Posterior cingulate gyrus (tissue), 11 donors: Measurements from ENCODE around the gene USH2A.

Experiments
- DNase-seq, 10 donors: peaks; one replicate each; pipeline versions ENCODE4 v3.0.0 to v3.0.0-alpha.2; 2020 to 2021; ENCODE audit warnings: mixed read lengths in 3 of 10
- intact Hi-C: fragments of 100-400 bp; cut with DNase I; formaldehyde crosslinking; loops from one replicate; pipeline ENCODE4 v1.15.1; 2023

The USH2A gene

DNA sequence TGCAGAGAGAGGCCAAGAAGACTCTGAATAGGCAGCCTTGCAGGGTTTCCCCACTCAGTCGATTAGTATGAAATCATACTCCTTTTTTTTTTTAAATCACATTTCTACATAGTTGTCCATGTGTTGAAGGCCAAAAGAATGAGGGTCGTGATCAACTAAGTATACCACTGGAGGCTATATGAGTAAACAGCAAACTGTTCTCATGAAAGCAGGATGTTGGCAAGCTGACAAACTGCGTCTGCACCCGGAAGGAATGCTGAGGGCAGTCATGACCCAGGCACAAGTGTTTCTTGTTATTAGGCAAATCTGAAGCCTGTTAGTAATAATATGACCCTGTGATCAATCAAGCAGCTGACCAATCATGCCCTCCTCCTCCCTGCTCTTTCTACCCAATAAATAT, 213.2 kb downstream of the USH2A start:
- intact Hi-C loops, result no loop called here
- DNase-seq, result no peak

DNA sequence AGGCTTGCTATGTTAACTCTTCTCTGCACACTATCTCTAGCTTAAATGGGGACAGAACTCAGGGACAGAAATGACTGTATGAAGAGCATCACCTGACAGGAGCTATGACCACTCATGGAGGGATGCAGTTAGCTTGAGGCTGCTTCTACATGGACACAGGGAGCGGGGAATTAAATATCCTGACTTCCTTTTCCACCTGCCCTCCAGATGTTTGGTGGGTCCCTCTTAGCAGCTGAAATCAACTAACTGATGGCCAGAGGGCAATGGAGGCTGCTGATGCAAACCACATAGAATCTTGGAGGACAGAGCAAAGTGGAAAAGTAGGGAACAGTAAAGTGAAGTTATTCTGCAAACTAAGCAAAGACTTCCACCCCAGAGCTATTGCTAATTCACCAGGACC, 214.1 kb downstream of the USH2A start:
- no peak for DNase-seq
- intact Hi-C loops, result no loop called here

DNA sequence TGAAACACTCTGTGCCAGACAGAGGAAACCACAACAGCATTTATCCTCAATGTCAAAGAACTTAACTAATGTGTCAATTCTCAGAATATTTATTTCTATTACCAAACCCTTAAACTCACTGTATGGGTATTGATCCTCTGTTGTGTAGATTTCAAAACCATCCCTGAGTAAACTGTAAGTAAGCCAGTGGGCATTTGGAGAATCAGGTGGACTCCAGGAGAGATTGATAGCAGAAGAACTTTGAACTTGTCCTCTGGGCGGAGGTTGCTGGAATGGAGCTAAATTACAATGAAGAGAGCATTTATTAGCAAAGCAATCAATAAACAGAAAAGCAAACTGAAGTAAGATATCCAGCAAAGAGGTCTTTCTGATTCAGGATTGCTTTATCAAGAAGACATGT, 216.1 kb downstream of the USH2A start:
- intact Hi-C loops, result no loop called here
- no peak for DNase-seq

DNA sequence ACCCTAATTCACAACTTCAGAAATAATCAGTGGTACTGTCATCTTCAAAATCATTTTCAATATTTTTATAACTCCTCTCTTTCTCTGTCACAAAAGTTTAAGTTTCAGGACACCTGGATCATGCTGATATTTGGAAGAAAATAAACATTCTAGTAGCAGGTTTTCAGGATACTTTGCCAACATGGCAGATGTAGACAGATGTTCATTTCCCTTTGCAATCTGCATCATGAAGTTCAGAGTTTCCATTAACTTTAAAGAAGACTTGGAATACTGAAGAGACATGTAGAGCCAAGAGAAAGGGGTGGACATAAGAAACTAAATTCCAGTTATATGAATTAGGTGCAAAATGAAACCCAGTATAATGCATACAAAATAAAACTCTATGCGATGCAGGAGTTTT, 218.1 kb downstream of the USH2A start:
- no peak for DNase-seq
- intact Hi-C loops, result no loop called here

DNA sequence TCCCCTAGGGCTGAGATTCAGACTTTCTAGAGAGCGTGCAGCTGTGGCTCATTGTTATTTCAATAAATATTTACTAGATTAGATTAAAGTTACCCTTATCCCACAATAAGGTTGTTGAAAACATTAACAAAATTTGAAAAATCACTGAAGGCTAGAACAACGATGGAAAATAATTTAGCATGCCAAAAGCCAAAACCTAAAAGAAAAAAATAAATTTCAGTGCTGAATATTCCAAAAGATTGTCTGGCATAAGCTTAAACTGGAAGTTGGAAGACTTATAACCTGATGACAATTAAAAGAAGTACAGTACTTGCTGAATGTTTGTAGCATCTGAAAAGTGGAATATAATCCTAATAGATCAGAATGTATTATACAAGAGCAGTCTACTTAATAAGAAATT, 221.3 kb downstream of the USH2A start:
- no peak for DNase-seq
- intact Hi-C loops, result no loop called here

DNA sequence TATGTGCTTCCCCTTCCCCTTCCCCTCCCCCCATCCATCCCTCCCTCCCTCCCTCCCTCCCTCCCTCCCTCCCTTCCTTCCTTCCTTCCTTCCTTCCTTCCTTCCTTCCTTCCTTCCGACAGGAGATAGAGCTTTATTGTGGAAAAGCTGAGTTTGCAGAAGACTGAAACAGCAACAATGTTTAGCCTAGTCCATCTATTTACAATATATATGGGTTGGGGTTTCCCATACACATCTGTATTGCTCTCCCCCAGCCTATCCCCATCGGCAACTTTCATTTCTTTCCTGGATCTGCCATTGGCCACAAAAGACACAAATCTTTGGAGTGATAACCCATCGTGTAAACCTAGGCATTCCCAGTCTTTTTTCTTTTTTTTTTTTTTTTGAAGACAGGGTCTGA, 222.3 kb downstream of the USH2A start:
- intact Hi-C loops, result no loop called here
- DNase-seq, result no peak

DNA sequence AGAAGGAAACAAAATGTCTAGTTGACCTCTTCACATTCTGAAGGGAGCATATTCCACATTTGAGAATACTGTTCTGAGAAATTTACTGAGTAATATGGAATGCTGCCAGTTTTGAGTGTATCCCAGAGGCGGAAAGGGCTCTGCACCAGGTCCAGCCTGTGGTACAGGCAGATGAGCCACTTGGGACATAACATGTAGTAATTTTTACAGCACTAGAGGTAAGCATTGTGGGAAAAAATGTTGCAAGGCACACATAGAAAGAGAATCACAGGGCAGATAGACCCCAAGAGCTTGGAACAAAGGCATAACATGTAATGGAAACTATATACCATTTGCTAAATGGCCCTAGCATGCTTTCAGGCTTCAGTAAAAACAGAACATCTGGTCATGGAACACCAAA, 228.5 kb downstream of the USH2A start:
- no peak for DNase-seq
- intact Hi-C loops, result no loop called here

DNA sequence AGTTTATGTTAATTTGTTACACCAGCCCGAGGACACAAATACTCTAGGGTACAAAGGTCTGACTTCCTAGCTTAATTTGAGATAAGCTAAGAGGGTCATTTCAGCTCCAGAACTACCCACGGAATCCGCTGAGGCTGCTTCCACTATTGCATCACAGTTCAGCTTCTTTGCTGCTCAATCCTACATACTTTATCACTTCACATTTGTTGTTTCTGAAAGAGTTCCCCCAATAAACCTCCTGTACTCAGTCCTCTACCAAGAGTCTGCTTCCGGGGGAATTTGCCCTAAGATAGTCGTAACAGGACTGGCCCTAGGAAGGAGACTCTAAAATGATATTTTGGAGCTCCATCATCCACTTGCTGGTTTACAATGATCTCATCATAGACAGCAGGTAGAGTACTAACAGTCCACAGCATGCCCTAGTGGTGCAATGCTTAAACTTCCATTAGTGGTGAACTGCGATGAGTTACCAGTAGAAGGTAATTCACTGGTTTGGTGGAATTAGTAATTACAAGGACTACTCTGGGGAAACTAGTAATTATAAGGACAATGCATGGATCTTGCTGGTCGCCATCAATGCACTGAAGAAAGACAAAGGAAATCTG, 229.3 kb downstream of the USH2A start:
- intact Hi-C loops, result no loop called here
- DNase-seq, result no peak

DNA sequence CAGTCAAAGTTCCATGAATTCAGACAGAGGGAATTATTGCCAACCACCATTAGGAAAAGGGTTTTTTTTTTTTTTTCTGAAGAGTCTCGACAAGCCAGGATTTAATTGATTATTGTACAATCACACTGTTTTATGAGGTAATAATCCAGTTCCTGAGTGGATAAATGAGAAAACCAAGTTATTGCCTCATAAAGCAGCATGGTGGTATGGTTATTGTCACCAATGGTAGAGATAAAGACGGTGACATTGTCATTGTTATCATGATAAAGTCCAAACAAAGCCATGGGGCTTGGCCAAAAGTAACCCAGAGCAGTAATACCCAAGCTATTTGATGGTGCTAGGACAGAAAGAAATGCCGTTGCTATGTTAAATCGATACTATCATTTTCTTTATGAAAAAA, 232.8 kb downstream of the USH2A start:
- intact Hi-C loops, result no loop called here
- no peak for DNase-seq

DNA sequence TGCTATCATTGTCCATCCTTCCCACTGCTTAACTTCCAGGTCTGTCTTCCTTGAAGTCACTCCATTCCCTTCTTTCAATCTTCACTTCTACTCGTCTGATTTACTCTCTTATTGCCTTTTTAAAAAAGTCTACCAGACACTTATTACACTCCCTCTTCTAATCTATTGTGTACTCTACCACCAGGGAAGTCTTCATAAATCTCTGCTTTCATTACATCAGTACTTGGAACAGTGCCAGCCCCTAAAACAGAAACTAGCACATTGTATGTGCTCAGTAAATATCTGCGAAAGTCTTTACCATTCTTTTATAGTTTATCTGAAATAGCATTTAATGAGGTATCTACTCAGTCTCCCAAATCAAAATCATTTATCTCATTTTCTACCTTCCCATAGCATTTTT, 236.4 kb downstream of the USH2A start:
- intact Hi-C loops, result no loop called here
- DNase-seq, result no peak

DNA sequence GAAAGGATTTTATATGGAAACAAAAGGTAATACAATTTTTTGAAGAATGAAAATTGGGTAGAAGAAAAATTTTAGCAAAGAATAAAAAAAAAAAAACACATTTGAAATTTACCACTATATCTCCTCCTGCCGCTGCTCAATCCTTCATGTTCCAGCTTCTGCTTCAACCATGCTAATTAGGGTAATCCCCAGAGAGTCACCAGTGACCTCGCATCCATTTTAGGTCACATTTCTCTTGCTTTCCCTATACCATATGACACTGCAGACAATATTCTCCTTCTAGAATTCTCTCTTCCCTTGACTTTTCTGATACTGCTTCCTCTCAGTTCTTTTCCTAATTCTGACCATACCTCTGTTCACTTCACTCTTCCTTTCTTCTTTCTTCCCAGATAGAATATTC, 237.1 kb downstream of the USH2A start:
- intact Hi-C loops, result no loop called here
- DNase-seq, result no peak

DNA sequence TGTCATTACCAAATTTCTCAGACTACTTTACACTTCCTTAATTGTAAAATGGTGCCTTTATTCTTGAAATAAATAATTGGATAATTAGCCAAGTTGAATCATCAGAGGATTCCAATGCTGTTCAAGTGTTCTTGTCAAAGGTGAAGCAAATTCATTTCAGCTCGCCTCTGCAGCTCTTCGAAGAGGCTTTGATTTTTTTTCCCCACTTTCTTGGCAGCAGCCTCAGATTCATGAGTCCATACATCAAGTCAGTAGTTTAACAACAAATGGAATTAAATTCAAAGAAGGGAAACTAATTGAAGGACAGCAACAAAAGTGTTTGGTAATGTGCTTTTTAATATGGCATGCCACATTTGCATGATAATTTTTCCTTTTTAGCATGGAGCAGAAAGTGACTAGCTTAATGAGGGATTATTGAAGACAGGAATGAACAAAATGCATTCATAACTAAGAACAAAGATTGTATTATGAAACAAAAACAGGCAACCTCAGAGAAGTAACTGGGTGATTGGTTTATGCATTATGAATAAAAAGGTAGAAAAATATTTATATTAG, 239.0 kb downstream of the USH2A start:
- intact Hi-C loops, result no loop called here

DNA sequence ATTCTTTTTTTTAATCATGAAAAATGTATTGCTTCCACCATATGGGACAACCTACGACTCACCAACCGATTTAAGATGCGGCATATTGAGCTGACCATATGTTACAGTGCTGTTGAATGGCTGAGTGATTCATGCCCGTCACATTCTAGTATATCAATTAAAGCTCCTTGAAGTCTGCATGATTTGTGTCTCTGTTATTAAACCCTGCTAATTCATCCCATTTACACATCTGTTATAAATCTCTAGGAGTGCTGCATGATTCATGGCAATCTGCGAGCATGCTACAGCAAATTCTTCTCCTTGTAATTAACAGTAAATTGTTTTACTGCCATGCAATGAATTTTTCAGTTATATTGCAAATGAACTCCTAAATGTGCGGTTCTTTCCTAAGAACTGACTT, 239.8 kb downstream of the USH2A start:
- intact Hi-C loops, result no loop called here
- no peak for DNase-seq

More for the DNA sequence above, 239.0 kb downstream of the USH2A start:
- DNase-seq, result no peak

DNA sequence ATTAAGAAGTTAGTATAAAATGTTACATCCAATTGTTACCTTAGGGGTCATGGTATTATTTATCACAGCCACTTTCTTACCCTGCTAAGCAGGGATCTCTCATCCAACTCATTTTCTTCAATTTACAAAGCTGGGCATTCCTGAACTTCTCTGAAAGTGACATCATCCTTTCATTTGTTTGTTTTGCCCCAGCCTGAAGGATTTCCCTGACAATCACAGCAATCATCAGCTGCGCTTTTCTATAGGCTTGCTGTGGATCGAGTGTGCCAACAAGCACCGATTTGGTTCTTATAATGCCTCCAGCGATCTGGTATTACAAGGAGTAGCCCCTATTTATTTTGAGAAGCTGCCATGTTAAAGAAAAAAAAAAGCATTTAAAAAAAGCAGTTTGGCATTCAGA, 240.2 kb downstream of the USH2A start:
- no peak for DNase-seq
- intact Hi-C loops, result no loop called here

DNA sequence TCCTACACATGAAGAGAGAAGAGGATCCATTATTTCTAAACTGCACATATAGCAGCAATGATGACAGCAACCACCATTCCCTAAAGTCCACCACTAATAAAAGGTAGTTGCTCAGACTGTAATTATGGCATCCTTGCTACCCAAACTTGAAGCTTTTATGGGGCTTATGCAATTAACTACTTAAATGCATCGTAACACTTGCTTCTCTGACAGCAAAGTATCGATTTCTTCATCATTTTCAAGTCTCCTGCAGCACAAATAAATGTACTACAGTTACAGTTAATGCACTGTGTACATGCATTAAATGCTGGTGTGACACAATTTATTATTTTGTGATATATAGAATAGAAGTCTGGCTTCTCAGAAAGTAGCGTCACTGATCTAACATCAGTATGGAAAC, 241.7 kb downstream of the USH2A start:
- intact Hi-C loops, result no loop called here

DNA sequence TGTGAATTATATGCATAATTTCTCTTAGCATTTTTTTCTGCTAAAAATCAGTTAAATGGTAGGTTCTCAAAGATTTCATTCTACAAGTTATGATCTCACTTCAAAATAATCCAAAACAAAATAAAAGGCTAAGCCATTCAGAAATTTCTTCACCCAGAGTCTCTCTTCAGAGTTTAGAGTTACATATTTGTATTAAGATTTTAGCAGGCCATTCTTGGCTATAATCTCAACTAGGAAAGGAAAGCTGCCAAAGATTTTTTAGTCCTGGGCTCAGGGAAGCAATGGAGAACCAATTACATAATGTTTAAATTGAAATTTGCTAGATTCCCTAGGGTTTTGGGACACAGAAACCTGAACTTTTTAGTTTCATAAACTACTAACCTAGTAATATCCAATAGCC, 245.0 kb downstream of the USH2A start:
- DNase-seq, result no peak
- intact Hi-C loops, result no loop called here

More for the DNA sequence above, 241.7 kb downstream of the USH2A start:
- no peak for DNase-seq

DNA sequence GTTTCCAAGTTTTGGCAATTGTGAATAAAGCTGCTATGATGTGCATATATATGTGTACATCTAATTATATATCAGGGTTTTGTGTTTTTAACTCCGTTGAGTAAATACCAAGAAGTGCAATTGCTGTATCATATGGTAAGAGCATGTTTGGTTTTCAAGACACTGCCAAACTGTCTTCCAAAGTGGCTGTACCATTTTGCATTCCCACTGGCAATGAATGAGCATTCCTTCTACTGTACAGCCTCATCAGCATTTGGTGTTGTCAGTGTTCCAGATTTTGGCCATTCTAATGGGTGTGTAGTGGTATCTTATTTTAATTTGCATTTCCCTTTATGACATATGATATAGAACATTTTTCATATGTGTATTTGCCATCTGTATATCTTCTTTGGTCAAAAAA, 246.3 kb downstream of the USH2A start:
- DNase-seq, result no peak
- intact Hi-C loops, result no loop called here

DNA sequence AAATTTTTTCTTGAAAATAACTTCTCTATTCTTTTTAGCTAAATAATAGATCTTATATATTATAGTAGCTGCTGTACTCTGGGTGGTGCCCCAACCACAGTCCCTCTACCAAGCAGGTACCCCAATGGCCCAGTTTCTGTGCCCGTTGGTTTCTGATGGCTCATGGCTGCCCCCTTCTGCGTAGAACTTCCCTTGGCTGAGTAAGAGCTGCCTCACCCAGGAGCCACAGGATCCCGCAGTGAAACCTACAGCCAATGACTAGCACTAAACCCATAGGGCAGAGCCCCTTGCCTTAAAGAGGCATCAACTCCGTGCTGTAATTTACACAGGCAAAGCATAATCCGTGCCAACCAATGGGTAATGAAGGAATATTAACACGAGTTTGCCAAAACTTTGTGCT, 247.5 kb downstream of the USH2A start:
- intact Hi-C loops, result no loop called here
- peak in 1 of 10 donors; percentile 52 for DNase-seq

DNA sequence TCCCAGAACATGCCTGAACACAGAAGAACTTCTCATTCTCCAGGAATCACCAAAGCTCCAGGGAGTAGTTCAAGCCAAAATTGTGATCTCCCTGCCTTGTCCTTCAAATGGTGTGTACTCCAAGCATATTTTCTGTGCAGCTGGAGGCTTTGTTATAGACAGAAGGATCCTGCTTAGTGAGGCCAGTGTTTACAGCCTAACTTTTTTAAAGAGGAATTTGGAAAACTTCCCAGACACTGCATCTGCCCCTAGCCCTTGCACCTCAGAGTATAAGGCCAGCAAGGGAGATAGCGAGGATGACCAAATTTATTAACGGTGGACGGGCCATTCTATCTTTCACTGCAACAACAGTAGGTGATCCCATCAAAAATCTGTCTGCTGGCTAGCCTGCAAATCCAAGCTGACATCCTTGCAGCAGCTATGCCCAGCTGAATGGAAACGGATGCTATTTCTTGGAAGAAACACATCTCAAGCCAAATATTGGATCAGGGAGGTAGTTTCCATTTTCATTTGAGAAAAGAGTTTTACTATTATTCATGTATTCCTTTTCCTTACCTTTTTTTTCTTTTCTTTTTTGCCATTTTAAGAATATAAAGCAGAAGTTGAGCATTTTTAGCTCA, 249.8 kb downstream of the USH2A start:
- no peak for DNase-seq

DNA sequence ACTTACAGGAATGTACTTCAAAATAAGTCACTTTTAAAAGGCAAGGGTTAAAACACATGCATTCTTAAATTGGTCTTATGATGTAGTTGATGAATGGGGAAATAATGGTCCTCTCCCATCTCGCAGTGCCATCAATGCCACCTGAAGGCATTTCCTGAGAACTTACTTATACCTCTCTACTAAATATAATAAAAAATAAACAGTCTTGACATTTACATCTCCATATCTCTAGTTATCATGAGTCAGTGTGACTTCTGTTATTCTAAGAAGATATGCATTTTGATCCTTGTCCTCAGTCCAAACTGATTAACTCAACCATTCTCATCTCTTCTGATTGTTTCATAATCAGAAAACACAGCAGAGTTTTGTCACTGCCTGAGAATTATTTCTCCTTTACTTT, 253.9 kb downstream of the USH2A start:
- DNase-seq, result no peak
- intact Hi-C loops, result no loop called here

More for the DNA sequence above, 249.8 kb downstream of the USH2A start:
- intact Hi-C loops, result no loop called here

DNA sequence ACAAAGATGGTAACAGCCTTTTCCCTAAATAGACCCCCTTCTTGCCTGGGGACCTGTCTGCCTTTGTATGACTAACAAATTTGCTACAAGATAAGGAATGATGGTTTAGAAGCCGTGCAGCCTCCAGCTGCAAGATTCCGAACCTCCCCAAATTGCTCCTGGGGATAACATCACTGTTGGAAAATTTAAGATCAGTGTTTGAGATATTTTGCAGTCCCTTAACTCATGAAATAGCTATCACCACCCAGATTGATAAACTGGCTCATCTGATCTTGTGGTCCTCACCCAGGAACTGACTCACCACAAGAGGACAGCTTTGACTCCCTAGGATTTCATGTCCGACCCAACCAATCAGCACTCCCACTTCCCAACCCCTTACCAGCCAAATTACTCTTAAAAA, 254.7 kb downstream of the USH2A start:
- intact Hi-C loops, result no loop called here
- DNase-seq, result no peak

DNA sequence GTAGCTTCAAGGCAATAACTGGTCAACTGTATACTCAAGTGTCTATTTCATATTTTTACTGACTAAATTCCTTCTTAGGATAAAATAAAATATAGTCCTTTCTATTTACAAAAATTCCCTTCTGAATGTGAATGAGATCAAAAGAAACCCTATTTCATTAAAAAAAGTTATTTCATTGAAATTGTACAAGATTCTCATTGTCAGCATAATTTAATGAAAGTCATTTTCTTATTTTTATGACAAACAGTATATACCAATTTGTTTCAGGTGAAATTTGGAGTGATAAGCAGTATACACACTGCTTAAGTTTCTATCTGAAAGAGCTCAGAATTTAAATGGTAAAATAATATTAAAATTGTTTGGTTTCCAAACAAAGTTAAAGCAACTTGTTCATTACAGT, 269.2 kb downstream of the USH2A start:
- intact Hi-C loops, result no loop called here
- no peak for DNase-seq

DNA sequence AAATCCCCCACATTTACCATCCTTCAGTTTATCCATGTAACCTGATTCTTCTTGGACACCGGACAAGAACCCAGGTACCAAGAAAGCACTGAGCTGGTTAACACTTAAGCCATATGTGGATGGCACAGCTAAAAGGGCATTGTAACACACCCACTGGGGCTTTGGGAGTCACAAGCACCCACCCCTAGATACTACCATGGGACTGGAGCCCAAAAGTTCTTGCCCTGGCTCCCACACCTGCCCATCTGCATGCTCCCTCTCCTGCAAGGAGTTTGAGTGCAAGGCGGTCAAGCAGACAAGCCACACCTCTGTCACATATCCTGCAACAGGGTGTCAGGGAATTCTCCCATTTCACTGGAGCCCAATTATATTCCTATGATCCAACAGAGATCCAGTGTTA, 270.1 kb downstream of the USH2A start:
- intact Hi-C loops, result no loop called here
- no peak for DNase-seq
